Smooth muscle cell (in vitro differentiated cells): Measurements from ENCODE around the gene TXNL4A. TPM values are rescaled to one million over a fixed set of nuclear protein-coding genes. Genes with fewer than 3 reads are reported as not detected.
"Not testable (repeated sequence)": the region's sequence is repeated elsewhere in the genome, so short reads cannot be mapped to it uniquely, and the experiment has no call there.

Experiments used
- DNase-seq: peaks from one replicate; lab custom pipeline; 2025; ENCODE audit not compliant: unreplicated experiment; lab: John Stamatoyannopoulos, UW
- H2AFZ ChIP-seq: fragments of 200-600 bp; sonication (generic); 2 replicates; pipeline ENCODE4 v1.6.0; 2016; ENCODE audit warnings: antibody characterized with exemption, low read depth, mild to moderate bottlenecking
- H3F3A ChIP-seq: fragments of 200-600 bp; sonication (generic); 2 replicates; pipeline ENCODE4 v1.6.0; 2017; ENCODE audit warnings: antibody characterized with exemption, low read depth
- H3K27ac ChIP-seq: fragments of 200-600 bp; sonication (generic); 2 replicates; pipeline ENCODE4 v1.5.1; 2016; ENCODE audit warnings: low read depth, mild to moderate bottlenecking
- H3K27me3 ChIP-seq: fragments of 200-600 bp; sonication (generic); 2 replicates; pipeline ENCODE4 v1.6.1; 2016; ENCODE audit warnings: low read depth, mild to moderate bottlenecking
- H3K36me3 ChIP-seq: fragments of 200-600 bp; sonication (generic); 2 replicates; pipeline ENCODE4 v1.5.1; 2016; ENCODE audit warnings: low read depth
- H3K4me1 ChIP-seq: fragments of 200-600 bp; sonication (generic); 2 replicates; pipeline ENCODE4 v1.5.1; 2016; ENCODE audit warnings: low read depth
- H3K4me2 ChIP-seq: fragments of 200-600 bp; sonication (generic); 2 replicates; pipeline ENCODE4 v1.6.0; 2016; ENCODE audit warnings: mild to moderate bottlenecking
- H3K4me3 ChIP-seq: fragments of 200-600 bp; sonication (generic); 2 replicates; pipeline ENCODE4 v1.5.1; 2016; ENCODE audit warnings: mild to moderate bottlenecking
- H3K79me2 ChIP-seq: fragments of 200-600 bp; sonication (generic); 2 replicates; pipeline ENCODE4 v1.6.0; 2016; ENCODE audit warnings: low read depth, mild to moderate bottlenecking
- H3K9ac ChIP-seq: fragments of 200-600 bp; sonication (generic); 2 replicates; pipeline ENCODE4 v1.6.0; 2016; ENCODE audit warnings: low read depth
- H3K9me3 ChIP-seq: fragments of 200-600 bp; sonication (generic); replicated peaks from 2 replicates; pipeline ENCODE4 v1.5.1; 2016; ENCODE audit warnings: low read depth
- H4K20me1 ChIP-seq: fragments of 200-600 bp; sonication (generic); 2 replicates; pipeline ENCODE4 v1.6.0; 2016; ENCODE audit warnings: low read depth
- CTCF ChIP-seq: fragments of 200-600 bp; sonication (generic); IDR thresholded peaks from 2 replicates; pipeline ENCODE4 v1.5.1; 2017; ENCODE audit warnings: borderline replicate concordance, mild to moderate bottlenecking, antibody characterized with exemption; ENCODE audit not compliant: insufficient read depth, poor library complexity, severe bottlenecking
- WGBS: methylation state at CpG from one replicate; pipeline ENCODE4 v1.1.7; 2016; ENCODE audit warnings: low lambda C conversion rate; 5-methylcytosine and 5-hydroxymethylcytosine counted together
- polyA plus RNA-seq: library from polyadenylated mRNA; unstranded; fragments of >200 nt; fragmentation: Nextera tagmentation; extraction: Ambion mirVana; gene quantifications from 2 replicates; pipeline ENCODE4 v1.2.1, GENCODE V29; 2016
- total RNA-seq: library from RNA; depleted of rRNA; stranded (reverse); fragments of >200 nt; gene quantifications from 2 replicates; pipeline ENCODE4 v1.2.3, GENCODE V29; 2014

The TXNL4A gene
- total and polyA plus RNA-seq, 2 experiments from 2014 or later: 62.2 to 243 TPM

GRCh38 chr18:80002468-80002867, 14.1 kb upstream of the TXNL4A start:
- no peak overlapping the region for H3K27ac ChIP-seq
- no peak for DNase-seq
- no peaks in the 10 kb centered on the region for H3F3A ChIP-seq
- H3K9ac ChIP-seq: no peak overlapping the region
- no peaks in the 10 kb centered on the region for H3K36me3 ChIP-seq
- TF ChIP-seq CTCF: no peak
- H3K4me3 ChIP-seq: no peak overlapping the region
- H3K27me3 ChIP-seq: no peaks in the 10 kb centered on the region
- no peak overlapping the region for H2AFZ ChIP-seq
- H3K4me1 ChIP-seq: no peaks in the 10 kb centered on the region
- no peaks in the 10 kb centered on the region for H4K20me1 ChIP-seq
- H3K9me3 ChIP-seq: no peaks in the 10 kb centered on the region
- no peaks in the 10 kb centered on the region for H3K79me2 ChIP-seq
- no peak overlapping the region for H3K4me2 ChIP-seq
- WGBS: 86% methylated on average over 5 of the region's 5 CpGs

- no peak overlapping the region for H3K4me3 ChIP-seq
- H3K79me2 ChIP-seq: no peaks in the 10 kb centered on the region
- H3K4me1 ChIP-seq: no peaks in the 10 kb centered on the region
- H3F3A ChIP-seq: no peaks in the 10 kb centered on the region
- no peaks in the 10 kb centered on the region for H4K20me1 ChIP-seq
- no peak overlapping the region for H2AFZ ChIP-seq
- H3K4me2 ChIP-seq: no peak overlapping the region
- no peak for DNase-seq
- H3K27ac ChIP-seq: no peak overlapping the region
- H3K9me3 ChIP-seq: no peaks in the 10 kb centered on the region
- WGBS: 86% methylated on average over 3 of the region's 3 CpGs
- H3K9ac ChIP-seq: no peak overlapping the region
- H3K36me3 ChIP-seq: no peaks in the 10 kb centered on the region
- TF ChIP-seq CTCF: no peak
- no peaks in the 10 kb centered on the region for H3K27me3 ChIP-seq
These were observed 12.5 kb upstream of the TXNL4A start for GRCh38 chr18:80000877-80001276.

GRCh38 chr18:79999701-80000100, 11.3 kb upstream of the TXNL4A start:
- H2AFZ ChIP-seq, H3K36me3 ChIP-seq, DNase-seq, H3K4me3 ChIP-seq, H3K27me3 ChIP-seq, H4K20me1 ChIP-seq, H3K79me2 ChIP-seq, H3F3A ChIP-seq, H3K27ac ChIP-seq, H3K9me3 ChIP-seq, H3K4me2 ChIP-seq, H3K9ac ChIP-seq, H3K4me1 ChIP-seq: not testable (repeated sequence)
- WGBS: 88% methylated on average over 2 of the region's 2 CpGs

DNA sequence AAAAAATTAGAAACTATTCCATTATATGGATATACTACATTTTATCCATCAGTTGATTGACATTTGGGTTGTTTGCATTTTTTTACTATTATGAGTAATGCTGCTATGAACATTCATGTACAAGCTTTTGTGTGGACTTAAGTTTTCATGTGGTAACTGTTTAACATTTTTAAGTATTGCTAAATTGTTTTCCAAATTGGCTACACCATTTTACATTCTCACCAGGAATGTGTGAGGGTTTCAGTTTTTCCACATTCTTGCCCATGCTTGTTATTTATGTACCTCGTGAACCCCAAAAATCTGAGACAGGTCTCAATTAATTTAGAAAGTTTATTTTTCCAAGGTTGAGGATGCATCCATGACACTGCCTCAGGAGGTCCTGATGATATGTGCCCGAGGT, 3.1 kb upstream of the TXNL4A start:
- no peak overlapping the region for H3K4me2 ChIP-seq
- no peak overlapping the region for H3K27ac ChIP-seq
- no peak overlapping the region for H3K4me3 ChIP-seq
- no peaks in the 10 kb centered on the region for H3K36me3 ChIP-seq
- no peak for TF ChIP-seq CTCF
- peaks cover 5% of the 10 kb centered on the region for H3F3A ChIP-seq
- 90% methylated on average over 2 of the region's 2 CpGs for WGBS
- H3K9me3 ChIP-seq: no peaks in the 10 kb centered on the region
- no peak overlapping the region for H3K9ac ChIP-seq
- peaks cover 10% of the 10 kb centered on the region for H3K4me1 ChIP-seq
- no peak for DNase-seq
- peaks cover 12% of the 10 kb centered on the region for H4K20me1 ChIP-seq
- no peaks in the 10 kb centered on the region for H3K27me3 ChIP-seq
- peaks cover 17% of the 10 kb centered on the region for H3K79me2 ChIP-seq
- no peak overlapping the region for H2AFZ ChIP-seq
